Transverse colon (tissue), 4 donors: ENCODE measurements around the gene GLI3. TPM values are rescaled to one million over a fixed set of nuclear protein-coding genes. Genes with fewer than 3 reads are reported as not detected.

Experiments
- DNase-seq: peaks from one replicate; pipeline ENCODE4 v3.0.0-alpha.2; 2019
- H3K27ac ChIP-seq, 4 donors: fragments of 200-600 bp; sonication (generic); 2 replicates each; pipeline ENCODE4 v1.5.1; 2016 to 2018; ENCODE audit warnings: inconsistent platforms in 4 of 4
- H3K27me3 ChIP-seq: fragments of 200-600 bp; sonication (generic); 2 replicates; pipeline ENCODE4 v1.5.1; 2017; ENCODE audit warnings: inconsistent platforms
- H3K36me3 ChIP-seq, 4 donors: fragments of 200-600 bp; sonication (generic); 2 replicates each; pipeline ENCODE4 v1.5.1; 2017 to 2019; ENCODE audit warnings: inconsistent platforms in 4 of 4
- H3K4me1 ChIP-seq, 4 donors: fragments of 200-600 bp; sonication (generic); 2 replicates each; pipeline ENCODE4 v1.5.1; 2017 to 2020; ENCODE audit warnings: inconsistent platforms in 4 of 4
- H3K4me3 ChIP-seq, 4 donors: fragments of 200-600 bp; sonication (generic); 1 replicate in 1 of 4; 2 replicates in 3 of 4; pipeline versions ENCODE4 v1.5.1 to v1.6.1; 2017 to 2019; ENCODE audit warnings: inconsistent platforms in 4 of 4
- H3K9me3 ChIP-seq, 2 donors: fragments of 200-600 bp; sonication (generic); 2 replicates each; pipeline ENCODE4 v1.5.1; 2017 to 2019; ENCODE audit warnings: inconsistent platforms in 2 of 2
- CTCF ChIP-seq, 5 experiments: fragments of 200-600 bp in 3 of 5; fragments of 450-650 bp in 2 of 5; sonication (generic) in 3 of 5; IDR thresholded peaks; 1 replicate in 2 of 5; 2 replicates in 3 of 5; pipeline ENCODE4 v1.5.1; 2016 to 2017; ENCODE audit warnings: antibody characterized with exemption in 5 of 5, inconsistent platforms in 3 of 5, mild to moderate bottlenecking in 2 of 5, moderate library complexity in 1 of 5
- EP300 ChIP-seq: sonication (generic); formaldehyde crosslinking; IDR thresholded peaks from one replicate; pipeline ENCODE4 v1.6.1; 2017; ENCODE audit warnings: antibody characterized with exemption, low read depth
- POLR2A ChIP-seq: fragments of 450-650 bp; IDR thresholded peaks from one replicate; pipeline ENCODE4 v1.6.1; 2016; ENCODE audit warnings: antibody characterized with exemption, mild to moderate bottlenecking, moderate library complexity
- POLR2AphosphoS5 ChIP-seq, 3 donors: sonication (generic); formaldehyde crosslinking; IDR thresholded peaks; one replicate each; pipeline ENCODE4 v1.6.1; 2016; ENCODE audit warnings: antibody characterized with exemption in 3 of 3
- WGBS, 2 donors: methylation state at CpG; one replicate each; pipeline ENCODE4 v1.1.5; 2018; ENCODE audit warnings: low coverage in 1 of 2; 5-methylcytosine and 5-hydroxymethylcytosine counted together
- in situ Hi-C, 4 donors: fragments of 200-750 bp; cut with MboI; loops; one replicate each; pipeline versions ENCODE4 v1.15.0 to v1.15.1; 2017; ENCODE audit warnings: low sequenced_read_pairs in 3 of 4, low pct_ligation_motif_present in 1 of 4, low pct_unique_long_range_greater_than_20kb in 1 of 4
- intact Hi-C: fragments of 100-400 bp; cut with DNase I; formaldehyde crosslinking; loops from one replicate; pipeline ENCODE4 v1.15.1; 2023; ENCODE audit warnings: low total_unique reads
- total RNA-seq, 4 donors: library from RNA; depleted of rRNA; stranded (reverse); fragments of >200 nt; gene quantifications; one replicate each; pipeline ENCODE4 v1.1.0, GENCODE V29; 2016

The GLI3 gene
- total RNA-seq, 4 donors from 2014 or later, result 3.7 to 41.1 (median 5.3) TPM

DNA sequence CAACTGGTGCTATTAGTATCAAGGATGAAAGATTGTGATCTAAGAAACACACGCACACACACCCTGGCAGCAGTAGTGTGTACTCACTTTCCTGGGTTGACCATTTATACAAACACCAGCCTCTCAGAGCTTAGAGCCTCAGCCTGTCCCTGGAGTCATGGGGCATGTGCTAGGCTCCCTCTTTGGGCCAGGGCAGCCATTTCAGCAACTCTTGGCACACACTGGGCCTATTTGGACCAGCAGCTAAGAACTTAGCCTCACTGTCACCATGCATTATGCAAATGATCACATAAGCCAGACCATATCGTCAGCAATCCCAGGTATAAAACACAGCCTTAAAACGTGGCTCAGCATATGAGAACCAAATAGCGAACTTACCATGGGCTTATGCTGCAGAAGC is 51.3 kb downstream of the GLI3 start:
- 82 to 85% methylated on average over 3 to 4 of the region's 4 CpGs for WGBS, 2 donors
- Histone ChIP-seq H3K9me3 (no peaks in the 10 kb centered on the region), H3K27me3 (no peaks in the 10 kb centered on the region), H3K27ac (no peak overlapping the region), H3K36me3 (no peaks in the 10 kb centered on the region), H3K4me3 (no peak overlapping the region), H3K4me1 (no peaks in the 10 kb centered on the region)
- TF ChIP-seq POLR2AphosphoS5 (IDR thresholded peaks at IDR 0.05), result no peak
- TF ChIP-seq CTCF (IDR thresholded peaks at IDR 0.05), result no peak
- TF ChIP-seq EP300, result no peak
- TF ChIP-seq POLR2A, result no peak
- in situ Hi-C loops (no loop called here), intact Hi-C loops (no loop called here)
- no peak for DNase-seq

- H3K9me3 ChIP-seq, result no peaks in the 10 kb centered on the region
- TF ChIP-seq CTCF (IDR thresholded peaks at IDR 0.05) (no peak), POLR2A (no peak), POLR2AphosphoS5 (IDR thresholded peaks at IDR 0.05) (no peak), EP300 (no peak)
- no peaks in the 10 kb centered on the region for H3K4me1 ChIP-seq
- in situ Hi-C loops, result no loop called here
- no peaks in the 10 kb centered on the region for H3K36me3 ChIP-seq
- H3K4me3 ChIP-seq, result no peak overlapping the region
- intact Hi-C loops, result no loop called here
- DNase-seq, result no peak
- H3K27me3 ChIP-seq, result no peaks in the 10 kb centered on the region
- H3K27ac ChIP-seq, result no peak overlapping the region
- 84 to 93% methylated on average over 2 to 6 of the region's 6 CpGs for WGBS, 2 donors
Observed at GRCh38 chr7:42183547-42183946, 53.5 kb downstream of the GLI3 start.

DNA sequence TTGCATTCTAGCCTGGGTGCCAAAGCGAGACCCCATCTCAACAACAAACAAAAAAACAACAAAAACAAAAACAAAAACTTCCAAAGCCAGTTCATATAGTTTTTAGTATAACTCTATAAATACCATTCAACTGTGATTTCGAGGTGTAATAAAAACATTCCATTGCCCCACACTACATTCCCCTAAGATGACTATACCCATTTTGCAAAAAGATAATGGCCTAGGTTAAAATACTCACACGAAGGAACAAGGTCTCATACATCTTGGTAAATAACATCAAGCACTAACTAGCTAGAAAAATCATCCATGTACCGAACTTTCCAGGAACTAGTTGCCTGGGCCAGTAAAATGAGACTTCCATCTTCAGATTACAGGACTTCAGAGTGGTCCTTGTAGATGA is 55.4 kb downstream of the GLI3 start:
- intact Hi-C loops (loop anchor here (2.0 kb wide), 1 partner anchor 33 kb away; no protein-coding TSS in a partner anchor), in situ Hi-C loops (no loop called here)
- TF ChIP-seq POLR2AphosphoS5 (IDR thresholded peaks at IDR 0.05), result no peak
- no peak for TF ChIP-seq EP300
- no peak for TF ChIP-seq CTCF (IDR thresholded peaks at IDR 0.05)
- no peak for TF ChIP-seq POLR2A
- Histone ChIP-seq H3K9me3 (no peaks in the 10 kb centered on the region), H3K4me3 (no peak overlapping the region), H3K27ac (no peak overlapping the region), H3K4me1 (no peaks in the 10 kb centered on the region), H3K27me3 (no peaks in the 10 kb centered on the region), H3K36me3 (no peaks in the 10 kb centered on the region)
- WGBS, 2 donors, result 83 to 87% methylated on average over 4 of the region's 4 CpGs
- no peak for DNase-seq

DNA sequence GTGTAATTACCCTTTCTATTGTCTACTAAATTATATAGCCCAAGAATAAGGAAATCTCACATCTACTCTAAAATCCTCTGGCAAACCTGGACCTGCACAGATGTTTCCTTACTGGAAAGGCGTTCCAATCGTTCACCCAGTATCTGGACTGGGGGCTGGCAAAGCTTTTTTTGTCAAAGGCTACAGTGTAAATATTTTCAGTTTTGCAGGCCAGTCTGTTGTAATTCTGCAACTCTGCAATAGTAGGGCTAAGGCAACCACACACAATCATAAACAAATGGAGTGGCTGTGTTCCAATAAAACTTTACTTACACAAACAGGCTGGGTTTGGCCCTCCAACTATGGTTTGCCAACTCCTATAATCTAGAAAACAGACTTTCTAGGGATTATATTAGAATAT is 56.2 kb downstream of the GLI3 start:
- no peaks in the 10 kb centered on the region for H3K36me3 ChIP-seq
- no peak for TF ChIP-seq EP300
- TF ChIP-seq POLR2A, result no peak
- TF ChIP-seq POLR2AphosphoS5 (IDR thresholded peaks at IDR 0.05), result no peak
- no peak for TF ChIP-seq CTCF (IDR thresholded peaks at IDR 0.05)
- intact Hi-C loops, result loop anchor here (2.0 kb wide), 1 partner anchor 34 kb away; no protein-coding TSS in a partner anchor
- H3K9me3 ChIP-seq, result no peaks in the 10 kb centered on the region
- DNase-seq, result no peak
- 54 to 63% methylated on average over 2 of the region's 2 CpGs for WGBS, 2 donors
- peaks cover 0 to 4% (median 0%) of the 10 kb centered on the region in 4 donors for H3K4me1 ChIP-seq
- no peak overlapping the region for H3K27ac ChIP-seq
- in situ Hi-C loops, result no loop called here
- H3K27me3 ChIP-seq, result no peaks in the 10 kb centered on the region
- H3K4me3 ChIP-seq, result no peak overlapping the region
